GM12801 (cell line): Measurements from ENCODE around the gene MRPL50.

Experiments
- TF ChIP-seq, protein P1 (sequence below): IDR thresholded peaks from one replicate; pipeline ENCODE4 v1.5.1; 2011; ENCODE audit warnings: control low read depth; ENCODE audit not compliant: insufficient read length; ENCODE audit errors: extremely low read depth

Gene MRPL50

DNA sequence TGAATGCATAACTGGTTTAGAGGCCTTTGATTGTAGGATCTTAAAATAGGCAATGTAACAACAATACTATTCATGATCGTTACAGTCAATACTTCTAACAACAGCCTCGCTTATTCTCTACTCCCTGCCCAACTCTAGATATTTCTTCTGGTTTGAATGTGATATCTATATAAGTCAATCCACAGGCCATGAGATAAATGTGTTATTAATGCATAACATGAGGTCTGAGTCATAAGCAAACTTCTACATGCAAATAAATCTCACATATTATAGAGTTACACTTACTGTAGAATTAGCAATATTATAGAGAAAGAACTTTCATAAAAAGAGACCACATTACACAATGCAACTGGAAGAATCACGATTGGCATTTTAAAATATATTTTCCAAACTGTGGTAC, 40.1 kb upstream of the MRPL50 start:
- TF ChIP-seq, protein P1, sequence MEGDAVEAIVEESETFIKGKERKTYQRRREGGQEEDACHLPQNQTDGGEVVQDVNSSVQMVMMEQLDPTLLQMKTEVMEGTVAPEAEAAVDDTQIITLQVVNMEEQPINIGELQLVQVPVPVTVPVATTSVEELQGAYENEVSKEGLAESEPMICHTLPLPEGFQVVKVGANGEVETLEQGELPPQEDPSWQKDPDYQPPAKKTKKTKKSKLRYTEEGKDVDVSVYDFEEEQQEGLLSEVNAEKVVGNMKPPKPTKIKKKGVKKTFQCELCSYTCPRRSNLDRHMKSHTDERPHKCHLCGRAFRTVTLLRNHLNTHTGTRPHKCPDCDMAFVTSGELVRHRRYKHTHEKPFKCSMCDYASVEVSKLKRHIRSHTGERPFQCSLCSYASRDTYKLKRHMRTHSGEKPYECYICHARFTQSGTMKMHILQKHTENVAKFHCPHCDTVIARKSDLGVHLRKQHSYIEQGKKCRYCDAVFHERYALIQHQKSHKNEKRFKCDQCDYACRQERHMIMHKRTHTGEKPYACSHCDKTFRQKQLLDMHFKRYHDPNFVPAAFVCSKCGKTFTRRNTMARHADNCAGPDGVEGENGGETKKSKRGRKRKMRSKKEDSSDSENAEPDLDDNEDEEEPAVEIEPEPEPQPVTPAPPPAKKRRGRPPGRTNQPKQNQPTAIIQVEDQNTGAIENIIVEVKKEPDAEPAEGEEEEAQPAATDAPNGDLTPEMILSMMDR = no peak

DNA sequence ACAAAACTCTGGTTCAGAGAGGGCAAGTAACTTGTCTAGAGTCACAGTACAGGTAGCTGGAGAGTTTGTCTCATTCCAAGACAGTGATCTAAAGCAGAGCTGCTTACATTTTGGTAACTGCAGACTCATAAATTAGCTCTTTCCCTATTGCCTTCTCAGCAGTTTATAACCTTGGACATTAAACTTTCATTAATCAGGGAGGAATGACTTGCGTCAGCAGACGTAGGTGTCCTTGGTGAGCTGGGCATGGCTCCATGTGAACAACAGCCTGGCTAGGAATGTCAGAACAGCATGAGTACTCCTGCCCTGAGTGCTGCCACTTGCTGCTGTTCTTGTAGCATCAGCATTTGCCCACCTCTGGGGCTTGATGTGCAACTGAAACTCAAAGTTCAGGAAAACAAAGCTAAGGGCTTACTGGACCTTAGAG, 39.4 kb upstream of the MRPL50 start:
- TF ChIP-seq, protein P1 = no peak

DNA sequence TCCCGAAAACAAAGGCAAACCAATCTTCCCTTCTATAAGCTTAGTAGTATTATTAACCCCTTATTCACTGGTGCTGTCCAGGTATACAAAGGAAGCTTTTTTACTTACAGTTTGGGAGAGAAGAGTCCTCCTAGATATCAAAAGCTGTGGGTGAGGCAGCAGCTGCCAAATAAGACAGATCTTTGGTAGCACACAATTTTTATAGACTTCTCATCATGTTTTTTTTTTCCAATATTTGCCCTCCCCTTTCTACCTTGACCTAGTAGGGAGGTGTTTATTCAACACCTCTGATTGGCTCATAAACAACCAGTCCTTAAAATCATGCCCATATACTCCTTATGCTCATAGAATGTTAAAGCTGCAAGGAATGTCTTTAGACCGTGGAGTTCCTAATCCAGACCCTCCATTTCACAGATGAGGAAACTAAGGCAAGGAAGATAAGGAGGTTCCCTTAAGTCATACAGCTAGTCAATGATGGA, 37.2 kb upstream of the MRPL50 start, which contains the start of gene ALDOB:
TSS of gene ALDOB (minus strand) at position 174 of the 479 bp plus-strand sequence. CDS start 4,887 bp downstream, outside the sequence.
- TF ChIP-seq, protein P1 = no peak

DNA sequence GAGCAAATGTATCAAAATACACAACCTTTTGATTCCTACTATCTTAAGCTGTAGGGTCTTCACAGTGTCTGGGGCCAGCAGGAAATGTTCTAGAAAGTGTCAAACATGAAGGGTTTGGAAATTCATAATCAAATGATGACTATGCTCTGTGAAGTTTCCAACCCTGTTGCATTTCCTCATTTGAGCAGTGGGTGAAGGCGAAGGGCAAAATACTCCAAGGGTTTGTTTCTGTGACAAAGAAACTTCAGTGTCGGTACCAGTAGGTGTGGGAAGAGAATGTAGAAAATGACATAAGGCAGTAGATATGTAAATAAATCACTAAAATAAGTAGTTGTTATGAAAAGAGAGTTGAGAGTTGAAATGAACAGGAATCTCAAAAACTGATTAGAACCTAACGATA, 36.6 kb upstream of the MRPL50 start:
- TF ChIP-seq, protein P1 = no peak

DNA sequence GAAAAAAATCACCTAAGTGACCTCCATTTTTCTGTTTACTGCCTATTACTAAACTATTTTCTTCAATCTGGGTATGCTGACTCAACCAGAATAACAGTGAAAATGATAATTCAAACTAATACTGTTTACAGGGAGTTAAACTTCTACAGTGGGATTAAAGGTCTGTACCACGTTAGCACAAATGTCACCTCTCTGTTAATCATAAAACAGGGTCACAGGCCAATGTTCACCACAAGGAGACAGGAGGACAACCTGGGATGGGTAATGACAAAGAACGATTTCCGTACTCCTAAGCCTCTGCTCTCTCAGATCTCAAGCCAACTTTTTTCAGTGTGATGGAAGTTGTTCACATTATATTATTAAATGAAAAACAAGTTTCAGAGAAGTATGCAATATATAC, 34.8 kb upstream of the MRPL50 start:
- TF ChIP-seq, protein P1 = no peak

DNA sequence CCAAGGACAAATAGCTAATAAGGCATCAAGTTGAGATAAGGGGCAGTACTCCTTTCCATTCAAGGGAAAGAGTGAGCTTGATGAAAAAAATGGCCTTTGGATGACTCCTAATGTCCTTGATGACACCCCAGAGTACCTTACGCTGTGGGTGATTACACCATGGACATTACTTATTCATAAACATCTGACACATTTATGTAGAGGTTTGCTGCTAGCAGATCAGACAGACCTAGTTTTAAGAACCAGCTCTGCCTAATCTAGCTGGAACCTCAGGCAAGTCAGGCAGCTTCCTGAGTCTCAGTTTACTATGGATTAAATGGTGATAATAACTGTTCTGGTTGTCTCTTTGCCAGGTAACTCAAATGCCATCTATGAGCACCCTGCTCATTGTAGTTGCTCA, 34.3 kb upstream of the MRPL50 start:
- TF ChIP-seq, protein P1 = no peak

DNA sequence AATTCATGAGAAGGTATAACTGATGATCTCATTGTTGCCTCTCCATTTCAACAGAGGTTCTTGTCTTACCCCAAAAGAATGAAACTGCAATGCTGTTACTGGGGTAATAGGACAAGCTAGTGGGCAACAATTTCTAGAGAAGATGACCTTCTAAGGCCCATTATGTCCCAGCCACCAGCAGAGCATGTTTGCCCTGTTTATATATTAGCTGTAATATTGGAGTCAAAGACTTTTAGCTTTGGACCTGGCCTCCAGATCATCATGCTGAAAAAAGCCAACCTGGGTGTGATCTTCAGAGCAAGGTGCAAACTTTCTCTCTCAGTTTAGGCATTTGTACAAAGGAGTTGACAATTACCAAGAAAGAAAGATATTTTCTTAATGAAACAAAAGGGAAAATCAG, 33.8 kb upstream of the MRPL50 start:
- TF ChIP-seq, protein P1 = no peak
